Endometrial microvascular endothelial cells (primary cell): ENCODE data around the gene DOCK2. TPM values are rescaled to one million over a fixed set of nuclear protein-coding genes. Genes with fewer than 3 reads are reported as not detected.

Experiments used
- in situ Hi-C: cut with HindIII; loops from 2 replicates; pipeline ENCODE4 v1.10.0; 2017; ENCODE audit warnings: low sequenced_read_pairs, low pct_unique_long_range_greater_than_20kb; ENCODE audit errors: inconsistent ontology term
- total RNA-seq: library from RNA; depleted of rRNA; stranded (reverse); fragments of >200 nt; gene quantifications from one replicate; pipeline ENCODE4 v1.2.3, GENCODE V29; 2015; ENCODE audit errors: inconsistent ontology term

The DOCK2 gene
- total RNA-seq, 1 donor from 2014 or later: not detected

DNA sequence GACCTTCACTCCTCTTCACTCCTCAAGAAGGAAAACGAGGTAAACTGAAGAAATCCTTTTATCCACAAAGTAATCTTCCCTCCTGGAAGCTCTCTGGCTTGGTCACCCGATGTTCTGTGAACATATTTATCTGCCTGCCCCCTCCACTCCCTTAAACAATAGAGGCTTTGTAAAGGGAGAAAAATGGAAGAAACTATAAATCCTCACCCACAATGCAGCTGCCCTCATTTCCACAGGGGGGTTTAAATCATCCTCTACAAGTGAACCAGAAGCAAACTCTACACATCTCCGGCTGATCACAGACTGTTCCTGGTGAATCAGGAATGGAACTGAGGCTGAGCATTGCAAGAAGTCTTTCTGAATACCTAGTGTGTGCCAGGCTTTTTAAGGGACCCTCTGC lies 336.0 kb downstream of the DOCK2 start:
- in situ Hi-C loops: no loop called here

DNA sequence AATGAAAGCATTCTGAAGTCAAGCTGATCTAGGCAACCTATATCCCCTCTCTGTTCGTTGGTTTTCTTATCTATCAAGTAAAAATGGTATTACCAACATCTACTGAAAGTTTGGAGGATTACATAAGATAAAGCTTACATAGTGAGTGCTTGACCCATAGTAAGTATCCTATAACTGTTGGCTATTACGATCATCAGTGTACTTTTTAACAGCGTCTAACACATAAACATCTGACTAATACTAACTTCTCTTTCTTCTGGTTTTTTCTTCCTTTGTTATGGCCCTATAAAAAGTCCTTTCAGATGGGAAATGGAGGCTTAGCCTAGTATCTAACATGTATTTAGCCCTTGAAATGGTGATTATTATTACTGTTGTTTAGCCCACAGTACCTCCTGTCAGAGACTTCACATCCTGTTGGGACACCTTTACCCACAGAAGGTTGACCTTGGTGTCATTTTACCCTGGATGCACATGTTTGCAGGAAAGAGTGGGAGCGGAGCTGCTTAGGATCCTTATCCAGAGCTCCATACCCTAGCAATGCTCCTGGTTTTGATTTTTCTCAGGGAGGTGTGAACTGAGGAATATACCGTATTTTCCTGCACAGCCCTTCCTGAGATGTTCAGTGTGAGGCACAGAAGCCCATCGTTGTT lies 337.2 kb downstream of the DOCK2 start:
- in situ Hi-C loops: no loop called here

GRCh38 chr5:169978714-169979113 lies 341.6 kb downstream of the DOCK2 start:
- in situ Hi-C loops: no loop called here

DNA sequence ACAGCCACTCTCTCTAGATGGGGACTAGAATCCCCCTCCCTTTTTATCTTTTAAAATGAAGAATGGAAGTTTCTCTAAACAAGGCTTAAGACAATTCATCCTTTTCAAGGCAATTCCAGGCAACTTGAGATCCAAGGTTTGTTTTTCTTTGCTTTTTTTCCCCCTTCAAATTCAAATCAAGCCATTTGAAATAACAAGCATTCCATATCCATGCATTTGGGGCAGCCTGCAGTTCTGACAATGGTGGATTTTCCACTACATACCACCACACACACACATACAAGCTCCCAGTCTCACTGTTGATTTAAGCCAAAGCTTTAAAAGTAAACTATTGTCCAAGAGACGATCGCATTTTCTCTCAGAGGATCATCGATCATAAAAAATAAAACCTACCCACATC lies 342.8 kb downstream of the DOCK2 start:
- in situ Hi-C loops: no loop called here

DNA sequence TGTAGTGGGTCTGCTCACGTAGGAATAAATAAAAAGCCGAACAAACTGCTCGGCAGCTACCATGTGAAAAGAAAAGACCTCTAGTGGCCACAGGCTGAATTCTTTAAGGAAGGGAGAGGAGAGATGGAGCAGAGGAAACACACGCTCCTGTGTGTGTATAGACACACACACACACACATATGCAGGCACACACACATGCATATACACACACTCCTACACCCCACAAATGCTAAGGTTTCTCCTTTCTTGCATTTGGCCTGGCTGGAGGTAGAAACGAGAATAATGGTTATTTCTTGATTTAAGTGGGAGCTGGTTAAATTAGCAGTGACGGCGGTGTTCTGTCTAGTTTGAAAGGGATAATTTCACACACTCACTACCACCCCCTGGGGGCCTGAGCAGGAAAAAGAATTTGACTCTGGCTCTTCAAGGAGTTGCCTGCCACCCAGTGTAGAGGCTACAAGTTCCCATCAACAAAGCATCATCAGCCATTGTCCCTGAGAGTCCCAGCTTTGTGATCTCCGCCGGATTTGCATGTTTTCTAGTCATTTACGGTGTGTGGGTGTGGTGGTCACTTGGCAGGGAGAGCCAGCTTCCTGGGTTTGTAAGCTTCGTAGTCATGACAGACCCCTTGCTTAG lies 343.5 kb downstream of the DOCK2 start, which contains the start of gene INSYN2B:
Gene INSYN2B (minus strand): TSS at position 78 of the 636 bp plus-strand sequence. CDS start 96,597 bp downstream, outside the sequence.
- in situ Hi-C loops: no loop called here

GRCh38 chr5:169988206-169988605 lies 351.1 kb downstream of the DOCK2 start:
- in situ Hi-C loops: no loop called here

DNA sequence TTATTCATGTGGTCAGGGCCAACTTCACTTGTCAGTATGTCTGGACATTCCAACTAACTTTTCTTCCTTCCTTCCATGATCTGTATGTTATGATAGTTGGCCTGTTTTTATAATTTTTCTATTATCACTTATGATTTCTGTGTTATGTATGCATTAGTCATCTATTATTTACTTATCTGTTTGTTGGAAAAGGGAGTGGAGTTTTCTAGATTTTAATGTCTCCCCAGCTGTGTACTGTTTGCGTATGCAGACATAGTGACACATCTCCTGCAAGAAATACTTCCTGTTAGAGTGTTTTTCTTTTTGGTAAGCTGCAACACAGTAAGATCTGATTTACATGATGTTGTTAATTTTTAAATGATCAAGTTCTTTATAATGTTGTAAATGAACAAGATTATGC lies 351.9 kb downstream of the DOCK2 start:
- in situ Hi-C loops: no loop called here

DNA sequence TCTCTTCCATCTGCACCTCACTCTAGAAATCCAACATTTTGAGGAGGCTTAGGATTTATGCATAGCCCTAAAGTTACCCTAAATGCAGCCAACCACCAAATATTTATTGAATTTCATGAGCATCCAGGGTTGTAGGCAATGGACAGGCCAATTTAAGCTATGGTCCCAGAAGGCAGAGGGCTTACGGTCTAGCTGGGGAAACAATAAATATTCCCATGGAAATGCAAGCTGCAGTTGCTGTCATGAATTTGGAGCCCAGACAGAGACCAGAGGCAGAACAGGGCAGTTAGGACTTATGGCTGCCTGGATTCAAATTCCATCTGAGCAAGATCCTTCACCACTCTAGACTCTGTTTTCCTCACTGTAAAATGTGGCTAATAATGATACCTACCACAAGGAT lies 352.3 kb downstream of the DOCK2 start:
- in situ Hi-C loops: no loop called here

DNA sequence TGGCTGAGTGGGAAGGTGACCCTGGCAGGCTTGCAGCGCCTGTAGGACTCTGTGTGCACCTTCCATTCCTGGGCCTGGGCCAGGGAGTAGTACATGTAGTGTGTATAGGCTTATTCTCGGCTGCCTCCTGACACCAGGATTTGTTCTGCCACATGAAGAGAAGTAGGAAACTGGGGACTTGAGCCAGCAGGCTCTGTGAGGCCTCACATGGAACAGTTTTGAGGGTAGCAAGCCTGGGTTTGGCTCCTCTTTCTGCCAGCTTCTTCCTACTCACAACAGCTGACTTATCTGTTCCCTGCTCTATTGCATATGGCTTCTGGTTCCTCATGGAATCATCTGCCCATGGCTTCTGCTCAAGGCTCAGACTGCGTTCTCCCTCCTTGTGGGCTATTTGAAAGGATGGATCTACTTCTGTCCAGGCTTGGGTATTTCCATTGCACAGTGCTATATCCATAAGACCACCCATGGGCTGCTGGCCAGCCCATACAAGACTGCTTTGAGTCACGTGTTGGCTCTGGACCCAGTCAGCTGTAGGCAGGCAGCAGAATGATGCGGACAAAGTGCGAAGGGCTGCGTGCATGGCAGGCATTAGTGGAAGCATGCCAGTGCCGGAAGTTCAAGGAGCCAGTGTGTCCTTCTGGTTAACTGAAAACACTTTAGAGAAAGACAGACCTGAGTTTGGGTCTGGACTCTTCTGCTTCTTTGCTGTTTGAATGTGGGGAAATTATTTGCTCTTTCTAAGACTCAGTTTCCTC lies 354.2 kb downstream of the DOCK2 start:
- in situ Hi-C loops: no loop called here

GRCh38 chr5:169992789-169993484 lies 355.9 kb downstream of the DOCK2 start:
- in situ Hi-C loops: no loop called here

GRCh38 chr5:169993485-169993790 lies 356.4 kb downstream of the DOCK2 start:
- in situ Hi-C loops: no loop called here

- in situ Hi-C loops: no loop called here
Observed at GRCh38 chr5:169997798-169998197, 360.7 kb downstream of the DOCK2 start.

GRCh38 chr5:169999621-170000020 lies 362.5 kb downstream of the DOCK2 start:
- in situ Hi-C loops: no loop called here

DNA sequence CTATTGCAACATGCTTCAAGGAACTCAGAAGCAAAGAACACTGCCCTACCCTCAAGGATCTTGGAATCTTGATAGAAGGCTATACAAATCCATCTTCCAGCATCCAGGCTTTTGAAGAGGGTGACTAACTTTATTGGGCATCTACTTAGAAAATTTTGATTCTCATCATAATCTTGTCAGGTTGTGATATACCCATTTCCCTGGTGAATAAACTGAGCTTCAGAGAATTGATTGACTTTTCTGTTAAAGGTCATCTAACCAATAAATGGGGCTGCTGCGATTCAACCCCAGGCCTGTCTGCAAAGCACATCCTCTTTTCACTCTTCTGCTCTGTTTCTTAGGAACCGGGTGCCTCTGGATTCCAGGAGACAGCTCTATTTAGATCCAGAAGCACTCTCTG lies 363.1 kb downstream of the DOCK2 start:
- in situ Hi-C loops: no loop called here

- in situ Hi-C loops: no loop called here
Observed at GRCh38 chr5:170006021-170006420, 368.9 kb downstream of the DOCK2 start.

DNA sequence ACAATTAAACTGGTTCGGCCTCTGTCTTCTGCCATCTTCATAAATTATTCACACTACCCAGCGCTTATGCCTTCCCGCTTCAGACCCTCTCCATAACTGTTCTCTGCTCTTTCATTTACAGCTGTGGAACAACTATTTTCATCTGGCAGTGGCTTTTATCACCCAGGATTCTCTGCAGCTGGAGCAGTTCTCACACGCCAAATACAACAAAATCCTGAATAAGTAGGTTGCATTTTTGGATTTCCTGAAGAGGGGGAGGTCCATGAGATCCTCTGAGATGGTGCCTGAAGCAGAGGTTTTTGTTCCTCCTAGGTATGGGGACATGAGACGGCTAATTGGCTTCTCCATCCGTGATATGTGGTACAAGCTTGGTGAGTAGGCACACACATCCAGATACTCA lies 371.3 kb downstream of the DOCK2 start:
- in situ Hi-C loops: no loop called here

- in situ Hi-C loops: no loop called here
Observed at GRCh38 chr5:170010595-170010994, 373.5 kb downstream of the DOCK2 start.

DNA sequence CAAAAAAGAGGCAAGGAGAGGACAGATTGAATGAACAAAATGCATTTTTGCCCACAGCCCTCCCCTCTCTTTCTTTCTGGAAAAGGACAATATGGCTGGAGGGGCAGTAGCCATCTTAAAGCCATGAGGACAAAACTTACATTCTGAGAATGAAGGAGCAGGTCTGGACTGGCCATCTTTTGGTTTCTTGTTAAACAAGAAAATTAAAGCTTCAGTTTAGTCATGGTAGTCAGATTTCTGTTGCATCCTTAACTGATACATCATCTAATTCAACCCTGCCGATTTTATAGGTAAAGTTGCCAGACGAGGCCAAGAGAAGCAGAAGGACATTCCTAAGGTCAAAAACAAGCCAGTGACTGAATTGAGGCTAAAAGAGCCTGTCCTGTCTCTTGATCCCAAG lies 374.7 kb downstream of the DOCK2 start:
- in situ Hi-C loops: no loop called here

DNA sequence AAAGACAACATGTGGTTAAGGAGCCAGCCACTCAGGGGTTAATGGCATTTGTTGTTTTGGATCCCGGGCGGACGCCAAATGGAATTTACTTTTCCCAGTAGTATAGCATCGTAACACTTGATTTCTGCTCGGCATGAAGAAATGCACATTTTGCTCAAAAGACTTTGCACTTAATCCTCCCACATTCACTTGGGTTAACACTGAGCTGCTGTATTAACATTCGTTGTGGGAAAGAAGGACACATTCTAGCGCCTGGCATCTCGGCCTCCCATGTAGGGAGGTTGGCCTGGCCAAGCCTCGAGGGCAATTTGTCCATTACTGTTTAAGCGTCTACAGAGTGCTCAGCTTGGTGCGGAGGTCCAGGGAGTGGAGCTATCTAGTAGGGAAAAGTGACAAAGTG lies 375.5 kb downstream of the DOCK2 start:
- in situ Hi-C loops: no loop called here

GRCh38 chr5:170020423-170020822 lies 383.3 kb downstream of the DOCK2 start:
- in situ Hi-C loops: no loop called here
